GM21737 (cell line): ENCODE data around the gene GPRC6A.
"Not testable (repeated sequence)": the region's sequence is repeated elsewhere in the genome, so short reads cannot be mapped to it uniquely, and the experiment has no call there.

ENCODE experiments used
- ATAC-seq: cut with Tn5 transposase; IDR thresholded peaks from one replicate; pipeline ENCODE4 v1.9.1; 2021; ENCODE audit warnings: mild to moderate bottlenecking, moderate library complexity; ENCODE audit not compliant: unreplicated experiment

GPRC6A gene

GRCh38 chr6:116828983-116829382, at the start of gene GPRC6A:
TSS of gene GPRC6A (minus strand) at chr6:116829083. CDS start at chr6:116829013, 70 bp downstream.
- ATAC-seq: no peak

GRCh38 chr6:116877743-116878142, 48.9 kb upstream of the GPRC6A start:
- no peak for ATAC-seq

GRCh38 chr6:116876635-116877611, 48.0 kb upstream of the GPRC6A start, which contains the start of gene RFX6:
TSS of gene RFX6 (plus strand) at chr6:116877242. CDS start at chr6:116877276, 34 bp downstream.
- no peak for ATAC-seq

GRCh38 chr6:116876107-116876506, 47.2 kb upstream of the GPRC6A start:
- no peak for ATAC-seq

GRCh38 chr6:116872771-116873170, 43.9 kb upstream of the GPRC6A start:
- ATAC-seq: no peak

GRCh38 chr6:116866281-116866871, 37.5 kb upstream of the GPRC6A start:
- ATAC-seq: no peak

GRCh38 chr6:116859264-116859663, 30.4 kb upstream of the GPRC6A start:
- ATAC-seq: no peak

- ATAC-seq: no peak
Measured at GRCh38 chr6:116858060-116858459, 29.2 kb upstream of the GPRC6A start.

GRCh38 chr6:116847227-116847626, 18.3 kb upstream of the GPRC6A start:
- ATAC-seq: no peak

- ATAC-seq: no peak
Measured at GRCh38 chr6:116842459-116842858, 13.6 kb upstream of the GPRC6A start.

- no peak for ATAC-seq
Measured at GRCh38 chr6:116840091-116840490, 11.2 kb upstream of the GPRC6A start.

GRCh38 chr6:116836606-116837342, 7.9 kb upstream of the GPRC6A start:
- no peak for ATAC-seq

- not testable (repeated sequence) for ATAC-seq
Measured at GRCh38 chr6:116834526-116834925, 5.6 kb upstream of the GPRC6A start.

GRCh38 chr6:116827561-116828240, 1.2 kb downstream of the GPRC6A start:
- ATAC-seq: no peak

GRCh38 chr6:116816336-116816735, 12.5 kb downstream of the GPRC6A start:
- not testable (repeated sequence) for ATAC-seq

- no peak for ATAC-seq
Measured at GRCh38 chr6:116812051-116812650, 16.7 kb downstream of the GPRC6A start.

GRCh38 chr6:116801971-116802370, 26.9 kb downstream of the GPRC6A start:
- ATAC-seq: no peak

- no peak for ATAC-seq
Measured at GRCh38 chr6:116799945-116800344, 28.9 kb downstream of the GPRC6A start.

- ATAC-seq: no peak
Measured at GRCh38 chr6:116797585-116797984, 31.3 kb downstream of the GPRC6A start.

- ATAC-seq: no peak
Measured at GRCh38 chr6:116793224-116793623, 35.7 kb downstream of the GPRC6A start.
